ENCODE data around the gene DCDC2B. TPM values are rescaled to one million over a fixed set of nuclear protein-coding genes. Genes with fewer than 3 reads are reported as not detected.

Gene DCDC2B
- total and polyA plus RNA-seq, 10 of the 15 experiments (the other 5 are each of a cell fraction or from before 2014, with no cell fraction given) = 0.12 to 0.21 (median 0.15) TPM; not detected in 7

GRCh38 chr1:32231843-32232432 lies 23.0 kb downstream of the DCDC2B start:
- Histone ChIP-seq H3K27ac (ENCODE audit: control insufficient read depth, insufficient read depth) (no peak overlapping the region), H3K9ac (ENCODE audit: control insufficient read depth, insufficient read depth, low read length) (no peak overlapping the region), H3K27me3 (replicated peaks in 1 of 2; ENCODE audit: control insufficient read depth in 2 of 2, insufficient read depth in 2 of 2, low read length in 1 of 2) (no peaks in the 10 kb centered on the region), H3K36me3 (ENCODE audit: control insufficient read depth in 2 of 2, insufficient read depth in 2 of 2, low read length in 1 of 2) (peaks cover 15 to 19% of the 10 kb centered on the region in 2 experiments; a peak in 3 of 4 replicates), H3K4me3 (no peak overlapping the region), H2AFZ (ENCODE audit: control insufficient read depth, low read depth, low read length) (no peak overlapping the region), H3K4me1 (ENCODE audit: control insufficient read depth, insufficient read depth, low read length) (no peaks in the 10 kb centered on the region), H4K20me1 (ENCODE audit: control insufficient read depth, insufficient read depth) (no peaks in the 10 kb centered on the region), H3K79me2 (ENCODE audit: control insufficient read depth, insufficient read depth, low read length) (no peaks in the 10 kb centered on the region), H3K9me3 (replicated peaks; ENCODE audit: control insufficient read depth, insufficient read depth, low read length) (no peaks in the 10 kb centered on the region), H3K4me2 (ENCODE audit: control insufficient read depth, insufficient read depth) (no peak overlapping the region)
- intact Hi-C loops (cut with micrococcal nuclease; ENCODE audit: unreplicated experiment) (no loop called here), in situ Hi-C loops (cut with MboI) (no loop called here)
- ChIA-PET RAD21 (ENCODE audit: unreplicated experiment) (no interaction called here), POLR2A (no interaction called here), SMC1A (ENCODE audit: uncharacterized antibody, unreplicated experiment) (interaction anchor here (0.8 kb wide), 1 partner anchor 13 kb away, joined by 3 read pairs; no protein-coding TSS in a partner anchor), CTCF (interaction anchor here (0.8 to 2.8 kb wide), 4 partner anchors 11 to 101 kb away, joined by 3 to 9 read pairs (median 4); no protein-coding TSS in a partner anchor)
- TF ChIP-seq POLR2A (IDR thresholded peaks at IDR 0.05; ENCODE audit: low read depth, low read length) (peak; percentile 51), ZNF274 (IDR thresholded peaks at IDR 0.05; ENCODE audit: insufficient read depth, insufficient read length) (no peak), MAX (IDR thresholded peaks at IDR 0.05; ENCODE audit: low read depth, low read length) (no peak), MLLT1 (IDR thresholded peaks at IDR 0.05) (no peak), CBX3 (IDR thresholded peaks at IDR 0.05; ENCODE audit: borderline replicate concordance, low read depth) (no peak), POLR2AphosphoS5 (IDR thresholded peaks at IDR 0.05; ENCODE audit: low read length) (no peak; the same call in 1 of the 2 replicates)
- no peak for DNase-seq (ENCODE audit: low read depth, low spot score)
- 72% methylated on average over 5 of the region's 5 CpGs for WGBS (ENCODE audit: insufficient coverage, insufficient replicate concordance, low lambda C conversion rate, missing lambda C conversion rate)
- ATAC-seq = no peak; the same call in 2 of the 3 replicates
- BruUV-seq (replicated peaks) = no TSS peak
- FAIRE-seq = no peak

Data from GM12878 (cell line).